ENCODE results near the gene DIS3L2.
A peak's percentile ranks its signal among the peaks of the same experiment; 100 is the strongest.

Gene DIS3L2

DNA sequence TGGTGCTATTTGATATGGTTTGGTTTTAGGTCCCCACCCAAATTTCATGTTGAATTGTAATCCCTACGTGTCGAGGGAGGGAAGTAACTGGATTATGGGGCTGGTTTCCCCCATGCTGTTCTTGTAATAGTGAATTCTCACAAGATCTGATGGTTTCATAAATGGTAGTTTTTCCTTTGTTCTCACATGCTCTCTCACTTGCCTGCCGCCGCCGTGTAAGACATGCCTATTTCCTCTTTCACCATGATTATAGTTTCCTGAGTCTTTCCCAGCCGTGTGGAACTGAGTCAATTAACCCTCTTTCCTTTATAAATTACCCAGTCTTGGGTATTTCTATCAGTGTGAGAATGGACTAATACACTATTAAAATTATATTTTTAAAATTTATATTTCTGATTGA is 7.3 kb downstream of the DIS3L2 start:
- no peak overlapping the region for H3K27ac ChIP-seq
- no peak for DNase-seq (ENCODE audit: low spot score)
- TF ChIP-seq, protein P1, sequence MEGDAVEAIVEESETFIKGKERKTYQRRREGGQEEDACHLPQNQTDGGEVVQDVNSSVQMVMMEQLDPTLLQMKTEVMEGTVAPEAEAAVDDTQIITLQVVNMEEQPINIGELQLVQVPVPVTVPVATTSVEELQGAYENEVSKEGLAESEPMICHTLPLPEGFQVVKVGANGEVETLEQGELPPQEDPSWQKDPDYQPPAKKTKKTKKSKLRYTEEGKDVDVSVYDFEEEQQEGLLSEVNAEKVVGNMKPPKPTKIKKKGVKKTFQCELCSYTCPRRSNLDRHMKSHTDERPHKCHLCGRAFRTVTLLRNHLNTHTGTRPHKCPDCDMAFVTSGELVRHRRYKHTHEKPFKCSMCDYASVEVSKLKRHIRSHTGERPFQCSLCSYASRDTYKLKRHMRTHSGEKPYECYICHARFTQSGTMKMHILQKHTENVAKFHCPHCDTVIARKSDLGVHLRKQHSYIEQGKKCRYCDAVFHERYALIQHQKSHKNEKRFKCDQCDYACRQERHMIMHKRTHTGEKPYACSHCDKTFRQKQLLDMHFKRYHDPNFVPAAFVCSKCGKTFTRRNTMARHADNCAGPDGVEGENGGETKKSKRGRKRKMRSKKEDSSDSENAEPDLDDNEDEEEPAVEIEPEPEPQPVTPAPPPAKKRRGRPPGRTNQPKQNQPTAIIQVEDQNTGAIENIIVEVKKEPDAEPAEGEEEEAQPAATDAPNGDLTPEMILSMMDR (conservative IDR thresholded peaks at IDR 0.05; ENCODE audit: low read depth) = no peak
- POLR2A ChIA-PET (ENCODE audit: low non-redundant PET) = no interaction called here
- CTCF ChIA-PET = no interaction called here

DNA sequence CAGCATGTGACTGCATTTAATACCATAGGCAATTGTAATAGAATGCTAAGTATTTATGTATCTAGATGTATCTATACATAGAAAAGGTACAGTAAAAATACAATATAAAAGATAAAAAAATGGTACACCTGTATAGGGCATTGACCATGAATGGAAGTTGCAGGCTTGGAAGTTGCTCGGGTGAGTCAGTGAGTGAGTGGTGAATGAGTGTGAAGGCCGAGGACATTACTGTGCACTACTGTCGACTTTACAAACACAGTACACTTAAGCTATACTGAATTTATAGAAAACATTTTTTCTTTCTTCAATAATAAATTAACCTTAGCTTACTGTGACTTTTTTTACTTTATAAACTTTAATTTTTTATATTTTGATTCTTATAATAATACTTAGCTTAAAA is 8.9 kb downstream of the DIS3L2 start:
- no peak for DNase-seq (ENCODE audit: low spot score)
- no peak overlapping the region for H3K27ac ChIP-seq
- ChIA-PET POLR2A (ENCODE audit: low non-redundant PET) (no interaction called here), CTCF (no interaction called here)
- TF ChIP-seq, protein P1 (conservative IDR thresholded peaks at IDR 0.05; ENCODE audit: low read depth) = no peak

DNA sequence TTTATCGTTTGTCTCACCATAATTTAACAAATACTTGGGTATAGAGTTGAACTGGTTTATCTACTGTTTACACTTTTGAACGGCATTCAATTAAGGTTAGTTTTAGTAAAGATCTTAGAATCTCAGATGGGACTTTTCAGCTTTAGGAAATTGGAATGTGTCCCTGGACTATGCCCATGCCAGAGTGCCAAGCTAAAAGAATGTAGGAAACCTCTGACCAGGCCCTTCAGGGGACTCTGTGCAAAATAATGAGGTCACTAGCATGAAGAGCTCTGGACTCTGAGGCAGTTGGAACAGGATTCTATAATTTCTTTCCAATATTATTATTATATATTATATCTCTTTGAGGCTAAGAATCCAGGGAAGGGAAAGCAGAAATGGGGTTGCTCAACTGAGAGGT is 13.5 kb downstream of the DIS3L2 start:
- TF ChIP-seq, protein P1 (conservative IDR thresholded peaks at IDR 0.05; ENCODE audit: low read depth) = no peak
- ChIA-PET CTCF (interaction anchor here (0.7 kb wide), 1 partner anchor 422 kb away, joined by 3 read pairs; no protein-coding TSS in a partner anchor), POLR2A (ENCODE audit: low non-redundant PET) (no interaction called here)
- H3K27ac ChIP-seq = no peak overlapping the region
- DNase-seq (ENCODE audit: low spot score) = no peak

- ChIA-PET POLR2A (ENCODE audit: low non-redundant PET) (no interaction called here), CTCF (no interaction called here)
- no peak for DNase-seq (ENCODE audit: low spot score)
- no peak overlapping the region for H3K27ac ChIP-seq
- TF ChIP-seq, protein P1 (conservative IDR thresholded peaks at IDR 0.05; ENCODE audit: low read depth) = no peak
Observed at GRCh38 chr2:231977430-231977829, 15.9 kb downstream of the DIS3L2 start.

GRCh38 chr2:231984992-231985391 is 23.5 kb downstream of the DIS3L2 start:
- DNase-seq (ENCODE audit: low spot score) = no peak
- TF ChIP-seq, protein P1 (conservative IDR thresholded peaks at IDR 0.05; ENCODE audit: low read depth) = no peak
- CTCF ChIA-PET = no interaction called here
- H3K27ac ChIP-seq = no peak overlapping the region
- POLR2A ChIA-PET (ENCODE audit: low non-redundant PET) = no interaction called here

DNA sequence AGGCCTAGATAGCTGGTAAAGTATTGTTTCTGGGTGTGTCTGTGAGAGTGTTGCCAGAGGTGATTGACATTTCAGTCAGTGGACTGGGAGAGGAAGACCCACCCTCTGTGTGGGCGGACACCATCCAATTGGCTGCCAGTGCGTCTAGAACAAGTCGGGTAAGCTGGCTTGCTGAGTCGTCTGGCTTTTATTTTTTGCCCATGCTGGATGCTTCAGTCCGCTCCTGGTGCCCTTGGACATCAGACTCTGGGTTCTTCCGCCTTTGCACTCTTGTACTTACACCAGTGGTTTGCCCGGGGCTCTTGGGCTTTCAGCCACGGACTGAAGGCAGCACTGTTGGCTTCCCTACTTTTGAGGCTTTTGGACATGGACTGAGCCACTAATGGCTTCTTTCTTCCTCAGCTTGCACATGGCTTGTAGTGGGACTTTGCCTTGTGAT is 24.3 kb downstream of the DIS3L2 start:
- peak; percentile 31 for DNase-seq (ENCODE audit: low spot score)
- POLR2A ChIA-PET (ENCODE audit: low non-redundant PET) = no interaction called here
- CTCF ChIA-PET = interaction anchor here (0.6 kb wide), 1 partner anchor 152 kb away, joined by 4 read pairs; no protein-coding TSS in a partner anchor
- TF ChIP-seq, protein P1 (conservative IDR thresholded peaks at IDR 0.05; ENCODE audit: low read depth) = no peak
- no peak overlapping the region for H3K27ac ChIP-seq

Data from RWPE1 (cell line).